IMR-90 (cell line): ENCODE measurements around the gene B3GALT4. TPM values are rescaled to one million over a fixed set of nuclear protein-coding genes. Genes with fewer than 3 reads are reported as not detected.

Experiments used
- ATAC-seq: fragments of 200-7000 bp; cut with Tn5 transposase; 2 replicates; pipeline ENCODE4 v1.9.1; 2020; ENCODE audit warnings: low read depth, mild to moderate bottlenecking, moderate library complexity
- BruUV-seq: library from RNA; stranded (reverse); fragments of 400-500 nt; replicated peaks from 2 replicates; lab custom pipeline; 2021; lab: Mats Ljungman, UMichigan
- CTCF ChIA-PET: fragments of 300-600 bp; formaldehyde crosslinking; extraction: SDS; loops from one replicate; lab custom pipeline; 2021; ENCODE audit warnings: antibody characterized with exemption; lab: Yijun Ruan, JAX
- POLR2A ChIA-PET: fragments of 300-600 bp; sonication (Branson Sonifier 250); formaldehyde crosslinking; loops from one replicate; lab custom pipeline; 2022; ENCODE audit warnings: antibody characterized with exemption; ENCODE audit not compliant: unreplicated experiment; lab: Charles Lee
- DNase-seq: peaks from one replicate; pipeline ENCODE4 v3.0.0; 2013
- H2AFZ ChIP-seq: replicated peaks from 2 replicates; pipeline ENCODE3; 2013; ENCODE audit warnings: low read length, mild to moderate bottlenecking; ENCODE audit not compliant: poor library complexity
- H2AK5ac ChIP-seq: 2 replicates; pipeline ENCODE4 v1.6.1; 2013; ENCODE audit warnings: low read depth, low read length, inconsistent platforms
- H2AK9ac ChIP-seq: replicated peaks from 2 replicates; pipeline ENCODE3; 2013; ENCODE audit warnings: mild to moderate bottlenecking, low read depth, low read length, moderate library complexity; ENCODE audit not compliant: poor library complexity
- H2BK120ac ChIP-seq: 2 replicates; pipeline ENCODE4 v1.6.1; 2013; ENCODE audit warnings: low read depth, low read length, inconsistent platforms
- H2BK15ac ChIP-seq: 3 replicates; pipeline ENCODE4 v1.6.1; 2013; ENCODE audit warnings: low read depth, low read length, inconsistent platforms
- H2BK20ac ChIP-seq: 2 replicates; pipeline ENCODE4 v1.6.1; 2013; ENCODE audit warnings: low read depth, mild to moderate bottlenecking, inconsistent platforms, low read length, moderate library complexity
- H2BK5ac ChIP-seq: 2 replicates; pipeline ENCODE4 v1.6.1; 2013; ENCODE audit warnings: mild to moderate bottlenecking, low read depth, low read length, inconsistent platforms; ENCODE audit not compliant: poor library complexity, severe bottlenecking
- H3K14ac ChIP-seq: replicated peaks from 2 replicates; pipeline ENCODE4 v1.6.1; 2013; ENCODE audit warnings: low read depth, low read length, inconsistent platforms
- H3K18ac ChIP-seq: 2 replicates; pipeline ENCODE4 v1.6.1; 2013; ENCODE audit warnings: low read depth, low read length, control low read depth
- H3K23ac ChIP-seq: 2 replicates; pipeline ENCODE4 v1.6.1; 2013; ENCODE audit warnings: low read depth, low read length, inconsistent platforms
- H3K27ac ChIP-seq: 2 replicates; pipeline ENCODE4 v1.5.1; 2013; ENCODE audit warnings: mild to moderate bottlenecking, control low read depth, low read length; ENCODE audit not compliant: insufficient read depth
- H3K27me3 ChIP-seq: 2 replicates; pipeline ENCODE4 v1.6.1; 2013; ENCODE audit warnings: low read length; ENCODE audit not compliant: control insufficient read depth, insufficient read depth
- H3K36me3 ChIP-seq: 2 replicates; pipeline ENCODE4 v1.6.1; 2013; ENCODE audit warnings: low read length, mixed read lengths; ENCODE audit not compliant: control insufficient read depth, insufficient read depth
- H3K4ac ChIP-seq: 2 replicates; pipeline ENCODE4 v1.6.1; 2013; ENCODE audit warnings: low read depth, low read length, inconsistent platforms
- H3K4me1 ChIP-seq: 2 replicates; pipeline ENCODE4 v1.6.1; 2013; ENCODE audit warnings: low read length, mixed read lengths; ENCODE audit not compliant: control insufficient read depth, insufficient read depth
- H3K4me2 ChIP-seq: 2 replicates; pipeline ENCODE4 v1.6.1; 2013; ENCODE audit warnings: low read depth, mild to moderate bottlenecking, control low read depth, low read length, moderate library complexity
- H3K4me3 ChIP-seq: 2 replicates; pipeline ENCODE4 v1.5.1; 2013; ENCODE audit warnings: low read depth, mild to moderate bottlenecking, control low read depth, low read length, moderate library complexity; ENCODE audit not compliant: insufficient read depth
- H3K56ac ChIP-seq: 2 replicates; pipeline ENCODE4 v1.6.1; 2013; ENCODE audit warnings: low read length, inconsistent platforms; ENCODE audit not compliant: insufficient read depth; ENCODE audit errors: extremely low read depth
- H3K79me1 ChIP-seq, 2 experiments: 2 replicates each; pipeline ENCODE4 v1.6.1; 2013; ENCODE audit warnings: low read length in 2 of 2, inconsistent platforms in 1 of 2, low read depth in 1 of 2
- H3K9ac ChIP-seq: 2 replicates; pipeline ENCODE4 v1.6.1; 2013; ENCODE audit warnings: low read depth, low read length, control low read depth
- H3K9me1 ChIP-seq: 2 replicates; pipeline ENCODE4 v1.6.1; 2013; ENCODE audit warnings: low read length, inconsistent platforms; ENCODE audit not compliant: insufficient read depth
- H3K9me3 ChIP-seq: 2 replicates; pipeline ENCODE4 v1.6.1; 2013; ENCODE audit warnings: low read length; ENCODE audit not compliant: control insufficient read depth, insufficient read depth
- H4K20me1 ChIP-seq: 2 replicates; pipeline ENCODE4 v1.6.1; 2013; ENCODE audit warnings: low read length, inconsistent platforms; ENCODE audit not compliant: insufficient read depth
- H4K5ac ChIP-seq: 2 replicates; pipeline ENCODE4 v1.6.1; 2013; ENCODE audit warnings: mild to moderate bottlenecking, low read depth, low read length, control low read depth
- H4K8ac ChIP-seq, 2 experiments: 2 replicates each; pipeline ENCODE4 v1.6.1; 2013; ENCODE audit warnings: low read depth in 2 of 2, low read length in 2 of 2, control low read depth in 1 of 2, inconsistent platforms in 1 of 2
- H4K91ac ChIP-seq: 2 replicates; pipeline ENCODE4 v1.6.1; 2013; ENCODE audit warnings: low read depth, low read length, inconsistent platforms; ENCODE audit not compliant: insufficient read depth
- BHLHE40 ChIP-seq: fragments of 150-350 bp; IDR thresholded peaks from 2 replicates; pipeline ENCODE4 v1.6.1; 2016; ENCODE audit warnings: mild to moderate bottlenecking, low read depth, low read length
- CEBPB ChIP-seq: IDR thresholded peaks from 2 replicates; pipeline ENCODE4 v1.6.1; 2012; ENCODE audit warnings: low read depth, low read length, improper control_type of control experiment
- CHD1 ChIP-seq: IDR thresholded peaks from 2 replicates; pipeline ENCODE4 v1.6.1; 2012; ENCODE audit warnings: low read depth, low read length, improper control_type of control experiment
- CTCF ChIP-seq: conservative IDR thresholded peaks from 2 replicates; pipeline ENCODE4 v1.5.1; 2012; ENCODE audit warnings: mild to moderate bottlenecking, low read depth, low read length, improper control_type of control experiment
- FOS ChIP-seq: fragments of 150-350 bp; IDR thresholded peaks from 2 replicates; pipeline ENCODE4 v1.6.1; 2016; ENCODE audit warnings: low read depth, low read length
- MAFK ChIP-seq: IDR thresholded peaks from 2 replicates; pipeline ENCODE4 v1.6.1; 2012; ENCODE audit warnings: low read depth, low read length, improper control_type of control experiment
- MAZ ChIP-seq: IDR thresholded peaks from 2 replicates; pipeline ENCODE4 v1.6.1; 2012; ENCODE audit warnings: low read depth, mild to moderate bottlenecking, low read length, improper control_type of control experiment, moderate library complexity, borderline replicate concordance
- MXI1 ChIP-seq: IDR thresholded peaks from 2 replicates; pipeline ENCODE4 v1.6.1; 2012; ENCODE audit warnings: low read depth, mild to moderate bottlenecking, low read length, moderate library complexity, borderline replicate concordance
- POLR2A ChIP-seq: IDR thresholded peaks from 2 replicates; pipeline ENCODE4 v1.6.1; 2012; ENCODE audit warnings: mild to moderate bottlenecking, low read depth, low read length
- RAD21 ChIP-seq: IDR thresholded peaks from 2 replicates; pipeline ENCODE4 v1.6.1; 2012; ENCODE audit warnings: low read length, improper control_type of control experiment
- RCOR1 ChIP-seq: IDR thresholded peaks from 2 replicates; pipeline ENCODE4 v1.6.1; 2012; ENCODE audit warnings: mild to moderate bottlenecking, low read length, improper control_type of control experiment; ENCODE audit not compliant: insufficient replicate concordance
- RFX5 ChIP-seq: IDR thresholded peaks from 2 replicates; pipeline ENCODE4 v1.8.0; 2012; ENCODE audit warnings: low read depth, mild to moderate bottlenecking, low read length, moderate library complexity
- SMC3 ChIP-seq: fragments of 150-350 bp; IDR thresholded peaks from 2 replicates; pipeline ENCODE4 v1.6.1; 2016; ENCODE audit warnings: low read depth, mild to moderate bottlenecking, antibody characterized with exemption, low read length, moderate library complexity
- USF2 ChIP-seq: fragments of 150-350 bp; IDR thresholded peaks from 2 replicates; pipeline ENCODE4 v1.6.1; 2017; ENCODE audit warnings: mild to moderate bottlenecking, antibody characterized with exemption, low read length, low read depth
- WGBS, 2 experiments: methylation state at CpG; one replicate each; pipeline versions ENCODE4 v1.1.5 to v1.1.7; 2013; ENCODE audit warnings: missing lambda C conversion rate in 2 of 2; ENCODE audit not compliant: insufficient read length in 1 of 2; ENCODE audit errors: extremely low coverage in 2 of 2; 5-methylcytosine and 5-hydroxymethylcytosine counted together
- dilution Hi-C: fragments of 300-500 bp; cut with HindIII; formaldehyde crosslinking; loops from one replicate; pipeline ENCODE4 v1.14.3; 2018; ENCODE audit warnings: low sequenced_read_pairs; ENCODE audit not compliant: unreplicated experiment
- in situ Hi-C: fragments of 300-500 bp; cut with MboI; formaldehyde crosslinking; loops from 3 replicates; pipeline ENCODE4 v1.14.3; 2019; ENCODE audit warnings: low sequenced_read_pairs, inconsistent platforms, mixed read lengths
- intact Hi-C: fragments of 100-400 bp; cut with micrococcal nuclease; formaldehyde crosslinking; loops from 2 replicates; pipeline ENCODE4 v1.10.0; 2022
- polyA plus RNA-seq, 3 experiments: library from polyadenylated mRNA; depleted of rRNA; stranded (reverse); fragments of >200 nt; gene quantifications; 2 replicates each; pipeline ENCODE4 v1.2.3, GENCODE V29; 2012; ENCODE audit warnings: low replicate concordance in 1 of 3
- total RNA-seq: library from RNA; depleted of rRNA; stranded (reverse); fragments of >200 nt; gene quantifications from 2 replicates; pipeline ENCODE4 v1.2.3, GENCODE V29; 2012
- TF ChIP-seq, protein P1 (sequence below): fragments of 150-350 bp; IDR thresholded peaks from 2 replicates; pipeline ENCODE4 v1.6.1; 2016; ENCODE audit warnings: low read depth, mild to moderate bottlenecking, low read length, moderate library complexity, borderline replicate concordance

Gene B3GALT4
- total and polyA plus RNA-seq, 2 of the 4 experiments (the other 2 are of a cell fraction), result 0.70 to 0.72 TPM

GRCh38 chr6:33273129-33273923, 3.6 kb upstream of the B3GALT4 start:
- Histone ChIP-seq H2BK120ac (no peak overlapping the region), H3K27ac (no peak overlapping the region)
- TF ChIP-seq CTCF (no peak), RCOR1 (no peak), SMC3 (no peak), MXI1 (no peak), MAZ (no peak), BHLHE40 (no peak), USF2 (no peak), MAFK (no peak), POLR2A (no peak), RAD21 (no peak), CEBPB (no peak), CHD1 (no peak), RFX5 (no peak), FOS (no peak)
- TF ChIP-seq, protein P1, sequence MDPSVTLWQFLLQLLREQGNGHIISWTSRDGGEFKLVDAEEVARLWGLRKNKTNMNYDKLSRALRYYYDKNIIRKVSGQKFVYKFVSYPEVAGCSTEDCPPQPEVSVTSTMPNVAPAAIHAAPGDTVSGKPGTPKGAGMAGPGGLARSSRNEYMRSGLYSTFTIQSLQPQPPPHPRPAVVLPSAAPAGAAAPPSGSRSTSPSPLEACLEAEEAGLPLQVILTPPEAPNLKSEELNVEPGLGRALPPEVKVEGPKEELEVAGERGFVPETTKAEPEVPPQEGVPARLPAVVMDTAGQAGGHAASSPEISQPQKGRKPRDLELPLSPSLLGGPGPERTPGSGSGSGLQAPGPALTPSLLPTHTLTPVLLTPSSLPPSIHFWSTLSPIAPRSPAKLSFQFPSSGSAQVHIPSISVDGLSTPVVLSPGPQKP, result no peak

More at GRCh38 chr6:33273129-33273923, 3.6 kb upstream of the B3GALT4 start:
- POLR2A ChIA-PET, result no interaction called here
- peak overlapping the region; percentile 86; the same call in 1 of the 2 replicates for H3K23ac ChIP-seq
- no peak overlapping the region for H2BK15ac ChIP-seq
- no peak overlapping the region for H3K18ac ChIP-seq
- in situ Hi-C loops (no loop called here), dilution Hi-C loops (no loop called here), intact Hi-C loops (no loop called here)
- peak overlapping the region; percentile 95; the same call in 1 of the 2 replicates for H3K9ac ChIP-seq
- H3K27me3 ChIP-seq, result no peaks in the 10 kb centered on the region
- peaks cover 14% of the 10 kb centered on the region for H3K4me1 ChIP-seq
- no peak overlapping the region for H2BK5ac ChIP-seq
- peak overlapping the region; percentile 95; the same call in 1 of the 2 replicates for H3K14ac ChIP-seq
- 0 out of 2 replicates have a peak overlapping the region, but pooled peaks have one; percentile 11 for H3K4ac ChIP-seq
- no peak overlapping the region for H2AFZ ChIP-seq
- ATAC-seq (no peak), DNase-seq (no peak)
- no peaks in the 10 kb centered on the region for H3K9me3 ChIP-seq
- H3K36me3 ChIP-seq, result peaks cover 49% of the 10 kb centered on the region
- no peak overlapping the region for H4K8ac ChIP-seq
- CTCF ChIA-PET, result no interaction called here
- H2BK20ac ChIP-seq, result no peak overlapping the region
- no peak overlapping the region for H4K5ac ChIP-seq
- peaks cover 64% of the 10 kb centered on the region for H4K20me1 ChIP-seq
- H2AK9ac ChIP-seq, result no peak overlapping the region
- BruUV-seq, result no TSS peak
- peak overlapping the region; percentile 84 for H3K4me2 ChIP-seq
- peaks cover 9% of the 10 kb centered on the region for H3K9me1 ChIP-seq
- WGBS, 2 experiments, result no CpG with 5 or more reads among the region's 11 CpGs
- 0 out of 2 replicates have a peak overlapping the region, but pooled peaks have one; percentile 88 for H3K56ac ChIP-seq
- H2AK5ac ChIP-seq, result 0 out of 2 replicates have a peak overlapping the region, but pooled peaks have one; percentile 29
- H3K4me3 ChIP-seq, result peak overlapping the region; percentile 71
- peaks cover 28 to 65% of the 10 kb centered on the region in 2 experiments for H3K79me1 ChIP-seq
- no peak overlapping the region for H4K91ac ChIP-seq
